Vagina (tissue), 2 donors: Measurements from ENCODE around the gene CD300E. TPM values are rescaled to one million over a fixed set of nuclear protein-coding genes. Genes with fewer than 3 reads are reported as not detected.

Experiments used
- DNase-seq, 2 donors: peaks; one replicate each; pipeline ENCODE4 v3.0.0-alpha.2; 2017; ENCODE audit errors: extremely low spot score in 2 of 2
- H3K27ac ChIP-seq: fragments of 200-600 bp; sonication (generic); one replicate; pipeline ENCODE4 v1.5.1; 2019
- H3K27me3 ChIP-seq: fragments of 200-600 bp; sonication (generic); one replicate; pipeline ENCODE4 v1.5.1; 2019
- H3K36me3 ChIP-seq, 2 donors: fragments of 200-600 bp; sonication (generic); one replicate each; pipeline ENCODE4 v1.5.1; 2017 to 2019
- H3K4me1 ChIP-seq: fragments of 200-600 bp; sonication (generic); one replicate; pipeline ENCODE4 v1.5.1; 2019
- H3K4me3 ChIP-seq, 2 donors: fragments of 200-600 bp; sonication (generic); 1 replicate in 1 of 2; 2 replicates in 1 of 2; pipeline ENCODE4 v1.5.1; 2016 to 2019
- H3K9me3 ChIP-seq: fragments of 200-600 bp; sonication (generic); one replicate; pipeline ENCODE4 v1.5.1; 2019
- CTCF ChIP-seq, 3 experiments: fragments of 450-650 bp in 2 of 3; fragments of 200-600 bp in 1 of 3; sonication (generic) in 1 of 3; IDR thresholded peaks; one replicate each; pipeline ENCODE4 v1.5.1; 2017 to 2019; ENCODE audit warnings: antibody characterized with exemption in 3 of 3, mild to moderate bottlenecking in 2 of 3, moderate library complexity in 2 of 3
- POLR2A ChIP-seq, 2 donors: fragments of 450-650 bp; IDR thresholded peaks; one replicate each; pipeline ENCODE4 v1.6.1; 2017; ENCODE audit warnings: antibody characterized with exemption in 2 of 2, mild to moderate bottlenecking in 2 of 2, moderate library complexity in 2 of 2
- POLR2AphosphoS5 ChIP-seq, 2 donors: sonication (generic); formaldehyde crosslinking; IDR thresholded peaks; one replicate each; pipeline ENCODE4 v1.9.0; 2017; ENCODE audit warnings: antibody characterized with exemption in 2 of 2, mild to moderate bottlenecking in 2 of 2, low read depth in 1 of 2; ENCODE audit not compliant: insufficient read depth in 1 of 2
- intact Hi-C: fragments of 100-400 bp; cut with DNase I; formaldehyde crosslinking; loops from one replicate; pipeline ENCODE4 v1.15.1; 2023
- total RNA-seq: library from RNA; depleted of rRNA; stranded (reverse); fragments of >200 nt; gene quantifications from one replicate; pipeline ENCODE4 v1.2.3, GENCODE V29; 2016

CD300E gene
- total RNA-seq, 1 donor from 2014 or later: 0.98 TPM

GRCh38 chr17:74598346-74599022 is 25.1 kb downstream of the CD300E start:
- no peaks in the 10 kb centered on the region for H3K36me3 ChIP-seq
- intact Hi-C loops: no loop called here
- H3K27me3 ChIP-seq: no peaks in the 10 kb centered on the region

GRCh38 chr17:74597069-74597790 is 26.3 kb downstream of the CD300E start:
- no peaks in the 10 kb centered on the region for H3K36me3 ChIP-seq
- intact Hi-C loops: no loop called here
- DNase-seq: no peak
- H3K4me1 ChIP-seq: no peaks in the 10 kb centered on the region
- no peaks in the 10 kb centered on the region for H3K9me3 ChIP-seq
- TF ChIP-seq POLR2A (IDR thresholded peaks at IDR 0.05): no peak
- no peak overlapping the region for H3K27ac ChIP-seq
- H3K27me3 ChIP-seq: no peaks in the 10 kb centered on the region
- no peak overlapping the region for H3K4me3 ChIP-seq

More at GRCh38 chr17:74598346-74599022, 25.1 kb downstream of the CD300E start:
- no peak overlapping the region for H3K27ac ChIP-seq
- H3K4me1 ChIP-seq: no peaks in the 10 kb centered on the region
- no peak overlapping the region for H3K4me3 ChIP-seq
- no peaks in the 10 kb centered on the region for H3K9me3 ChIP-seq
- TF ChIP-seq POLR2AphosphoS5 (IDR thresholded peaks at IDR 0.05; ENCODE audit: insufficient read depth in 1 of 2, low read depth in 1 of 2) (no peak), POLR2A (IDR thresholded peaks at IDR 0.05) (no peak)
- no peak for DNase-seq

GRCh38 chr17:74595037-74595750 is 28.3 kb downstream of the CD300E start:
- Histone ChIP-seq H3K27me3 (no peaks in the 10 kb centered on the region), H3K9me3 (no peaks in the 10 kb centered on the region), H3K27ac (no peak overlapping the region), H3K4me1 (no peaks in the 10 kb centered on the region), H3K4me3 (no peak overlapping the region), H3K36me3 (no peaks in the 10 kb centered on the region)
- TF ChIP-seq CTCF (IDR thresholded peaks at IDR 0.05) (no peak), POLR2A (IDR thresholded peaks at IDR 0.05) (no peak), POLR2AphosphoS5 (IDR thresholded peaks at IDR 0.05; ENCODE audit: insufficient read depth in 1 of 2, low read depth in 1 of 2) (no peak)
- intact Hi-C loops: no loop called here
- no peak for DNase-seq

- H3K27ac ChIP-seq: no peak within 1 kb of the TSS
- no peak for DNase-seq
- TF ChIP-seq POLR2A (IDR thresholded peaks at IDR 0.05): no peak
- TF ChIP-seq POLR2AphosphoS5 (IDR thresholded peaks at IDR 0.05; ENCODE audit: insufficient read depth in 1 of 2, low read depth in 1 of 2): no peak
- no peak for TF ChIP-seq CTCF (IDR thresholded peaks at IDR 0.05)
- intact Hi-C loops: no loop called here
- H3K4me3 ChIP-seq: no peak within 1 kb of the TSS
- H3K27me3 ChIP-seq: no peaks in the 10 kb centered on the region
- no peaks in the 10 kb centered on the region for H3K36me3 ChIP-seq
- no peaks in the 10 kb centered on the region for H3K9me3 ChIP-seq
- H3K4me1 ChIP-seq: no peaks in the 10 kb centered on the region
Observed at GRCh38 chr17:74592087-74592990, 31.2 kb downstream of the CD300E start, which contains the start of gene CD300LD. Gene CD300LD, minus strand, starts transcription at chr17:74592283. Its CDS starts 81 bp downstream, at chr17:74592202.

GRCh38 chr17:74591503-74591902 is 32.0 kb downstream of the CD300E start:
- DNase-seq: no peak
- no peak overlapping the region for H3K4me3 ChIP-seq
- intact Hi-C loops: no loop called here
- TF ChIP-seq POLR2AphosphoS5 (IDR thresholded peaks at IDR 0.05; ENCODE audit: insufficient read depth in 1 of 2, low read depth in 1 of 2): no peak
- no peak for TF ChIP-seq POLR2A (IDR thresholded peaks at IDR 0.05)
- no peak for TF ChIP-seq CTCF (IDR thresholded peaks at IDR 0.05)
- no peaks in the 10 kb centered on the region for H3K27me3 ChIP-seq
- no peak overlapping the region for H3K27ac ChIP-seq
- H3K9me3 ChIP-seq: no peaks in the 10 kb centered on the region
- H3K36me3 ChIP-seq: no peaks in the 10 kb centered on the region
- H3K4me1 ChIP-seq: no peaks in the 10 kb centered on the region
